Natural killer cell (primary cell): Measurements from ENCODE around the gene EXOC3L1. TPM values are rescaled to one million over a fixed set of nuclear protein-coding genes. Genes with fewer than 3 reads are reported as not detected.

Experiments
- ATAC-seq, 3 donors: fragments of 150-1000 bp in 2 of 3; fragments of 200-7000 bp in 1 of 3; cut with Tn5 transposase; 1 replicate in 1 of 3; 2 replicates in 2 of 3; pipeline ENCODE4 v1.10.0; 2021; ENCODE audit warnings: mild to moderate bottlenecking in 2 of 3, moderate library complexity in 2 of 3
- DNase-seq, 2 donors: peaks; one replicate each; pipeline versions ENCODE4 v3.0.0 to v3.0.0-alpha.2; 2013 to 2021; ENCODE audit warnings: mixed read lengths in 1 of 2
- H3K27ac ChIP-seq: one replicate; pipeline ENCODE4 v1.5.1; 2013; ENCODE audit warnings: mild to moderate bottlenecking, low read length
- H3K27me3 ChIP-seq: one replicate; pipeline ENCODE4 v1.6.1; 2013; ENCODE audit warnings: low read length; ENCODE audit not compliant: control insufficient read depth, insufficient read depth
- H3K36me3 ChIP-seq: one replicate; pipeline ENCODE4 v1.6.1; 2013; ENCODE audit warnings: low read length; ENCODE audit not compliant: control insufficient read depth, insufficient read depth
- H3K4me1 ChIP-seq: one replicate; pipeline ENCODE4 v1.6.1; 2013; ENCODE audit warnings: low read length; ENCODE audit not compliant: control insufficient read depth, insufficient read depth
- H3K4me3 ChIP-seq: one replicate; pipeline ENCODE4 v1.5.1; 2013; ENCODE audit warnings: low read length
- H3K9me3 ChIP-seq: one replicate; pipeline ENCODE4 v1.6.1; 2013; ENCODE audit warnings: low read length; ENCODE audit not compliant: control insufficient read depth, insufficient read depth
- H3K27ac Mint-ChIP-seq, 2 donors: one replicate each; pipeline ENCODE4 v1.8.0; 2022; ENCODE audit warnings: mild to moderate bottlenecking in 2 of 2, mixed read lengths in 2 of 2, moderate library complexity in 1 of 2
- H3K27me3 Mint-ChIP-seq, 2 donors: one replicate each; pipeline ENCODE4 v1.8.0; 2022; ENCODE audit warnings: low read depth in 2 of 2, mixed read lengths in 2 of 2
- H3K36me3 Mint-ChIP-seq: one replicate; pipeline ENCODE4 v1.8.0; 2022; ENCODE audit warnings: mixed read lengths
- H3K4me1 Mint-ChIP-seq, 2 donors: one replicate each; pipeline ENCODE4 v1.8.0; 2022; ENCODE audit warnings: mixed read lengths in 2 of 2
- H3K4me3 Mint-ChIP-seq: one replicate; pipeline ENCODE4 v1.8.0; 2022; ENCODE audit warnings: mild to moderate bottlenecking, moderate library complexity, mixed read lengths
- H3K9me3 Mint-ChIP-seq, 2 donors: one replicate each; pipeline ENCODE4 v1.8.0; 2022; ENCODE audit warnings: mixed read lengths in 2 of 2
- WGBS: methylation state at CpG from one replicate; pipeline ENCODE4 v1.1.7; 2013; ENCODE audit warnings: missing lambda C conversion rate; ENCODE audit not compliant: insufficient coverage; 5-methylcytosine and 5-hydroxymethylcytosine counted together
- intact Hi-C: fragments of 100-400 bp; cut with micrococcal nuclease; formaldehyde crosslinking; loops from one replicate; pipeline ENCODE4 v1.14.2; 2022
- total RNA-seq, 4 donors: library from RNA; stranded (reverse); fragments of 120-200 nt in 1 of 4; gene quantifications; one replicate each; pipeline versions ENCODE4 v1.2.3 to v1.2.4, GENCODE V29; 2013 to 2022
- TF ChIP-seq, protein P1 (sequence below): fragments of 200-600 bp; IDR thresholded peaks from one replicate; pipeline ENCODE4 v1.8.0; 2022; ENCODE audit warnings: antibody characterized with exemption

The EXOC3L1 gene
- total RNA-seq, 3 donors from 2014 or later (not counting 1 experiment from before 2014, with no cell fraction given) = not detected

GRCh38 chr16:67148221-67148620, 41.7 kb downstream of the EXOC3L1 start:
- Histone ChIP-seq H3K27ac (no peak overlapping the region), H3K27me3 (peaks cover 7% of the 10 kb centered on the region), H3K9me3 (no peaks in the 10 kb centered on the region), H3K4me1 (peaks cover 8% of the 10 kb centered on the region), H3K4me3 (no peak overlapping the region), H3K36me3 (peaks cover 34% of the 10 kb centered on the region)
- H3K4me3 Mint-ChIP-seq = no peak overlapping the region
- H3K9me3 Mint-ChIP-seq = no peaks in the 10 kb centered on the region
- TF ChIP-seq, protein P1, sequence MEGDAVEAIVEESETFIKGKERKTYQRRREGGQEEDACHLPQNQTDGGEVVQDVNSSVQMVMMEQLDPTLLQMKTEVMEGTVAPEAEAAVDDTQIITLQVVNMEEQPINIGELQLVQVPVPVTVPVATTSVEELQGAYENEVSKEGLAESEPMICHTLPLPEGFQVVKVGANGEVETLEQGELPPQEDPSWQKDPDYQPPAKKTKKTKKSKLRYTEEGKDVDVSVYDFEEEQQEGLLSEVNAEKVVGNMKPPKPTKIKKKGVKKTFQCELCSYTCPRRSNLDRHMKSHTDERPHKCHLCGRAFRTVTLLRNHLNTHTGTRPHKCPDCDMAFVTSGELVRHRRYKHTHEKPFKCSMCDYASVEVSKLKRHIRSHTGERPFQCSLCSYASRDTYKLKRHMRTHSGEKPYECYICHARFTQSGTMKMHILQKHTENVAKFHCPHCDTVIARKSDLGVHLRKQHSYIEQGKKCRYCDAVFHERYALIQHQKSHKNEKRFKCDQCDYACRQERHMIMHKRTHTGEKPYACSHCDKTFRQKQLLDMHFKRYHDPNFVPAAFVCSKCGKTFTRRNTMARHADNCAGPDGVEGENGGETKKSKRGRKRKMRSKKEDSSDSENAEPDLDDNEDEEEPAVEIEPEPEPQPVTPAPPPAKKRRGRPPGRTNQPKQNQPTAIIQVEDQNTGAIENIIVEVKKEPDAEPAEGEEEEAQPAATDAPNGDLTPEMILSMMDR = no peak
- H3K36me3 Mint-ChIP-seq = no peaks in the 10 kb centered on the region
- WGBS = 95% methylated on average over 2 of the region's 2 CpGs
- DNase-seq (no peak), ATAC-seq (no peak)
- H3K4me1 Mint-ChIP-seq = peaks cover 0 to 13% of the 10 kb centered on the region in 2 donors
- H3K27me3 Mint-ChIP-seq = peaks cover 6 to 17% of the 10 kb centered on the region in 2 donors
- H3K27ac Mint-ChIP-seq = no peak overlapping the region
- intact Hi-C loops = no loop called here

GRCh38 chr16:67147437-67148140, 42.3 kb downstream of the EXOC3L1 start:
- Histone ChIP-seq H3K36me3 (peaks cover 38% of the 10 kb centered on the region), H3K9me3 (no peaks in the 10 kb centered on the region), H3K27me3 (peaks cover 7% of the 10 kb centered on the region), H3K27ac (no peak overlapping the region), H3K4me3 (no peak overlapping the region), H3K4me1 (peaks cover 8% of the 10 kb centered on the region)
- Mint-ChIP-seq H3K27ac (no peak overlapping the region), H3K4me1 (peaks cover 0 to 7% of the 10 kb centered on the region in 2 donors), H3K4me3 (no peak overlapping the region), H3K36me3 (no peaks in the 10 kb centered on the region), H3K9me3 (no peaks in the 10 kb centered on the region), H3K27me3 (peaks cover under 1 to 10% of the 10 kb centered on the region in 2 donors)
- intact Hi-C loops = no loop called here
- TF ChIP-seq, protein P1 = no peak
- ATAC-seq (no peak), DNase-seq (no peak)
- 97% methylated on average over 4 of the region's 4 CpGs for WGBS

DNA sequence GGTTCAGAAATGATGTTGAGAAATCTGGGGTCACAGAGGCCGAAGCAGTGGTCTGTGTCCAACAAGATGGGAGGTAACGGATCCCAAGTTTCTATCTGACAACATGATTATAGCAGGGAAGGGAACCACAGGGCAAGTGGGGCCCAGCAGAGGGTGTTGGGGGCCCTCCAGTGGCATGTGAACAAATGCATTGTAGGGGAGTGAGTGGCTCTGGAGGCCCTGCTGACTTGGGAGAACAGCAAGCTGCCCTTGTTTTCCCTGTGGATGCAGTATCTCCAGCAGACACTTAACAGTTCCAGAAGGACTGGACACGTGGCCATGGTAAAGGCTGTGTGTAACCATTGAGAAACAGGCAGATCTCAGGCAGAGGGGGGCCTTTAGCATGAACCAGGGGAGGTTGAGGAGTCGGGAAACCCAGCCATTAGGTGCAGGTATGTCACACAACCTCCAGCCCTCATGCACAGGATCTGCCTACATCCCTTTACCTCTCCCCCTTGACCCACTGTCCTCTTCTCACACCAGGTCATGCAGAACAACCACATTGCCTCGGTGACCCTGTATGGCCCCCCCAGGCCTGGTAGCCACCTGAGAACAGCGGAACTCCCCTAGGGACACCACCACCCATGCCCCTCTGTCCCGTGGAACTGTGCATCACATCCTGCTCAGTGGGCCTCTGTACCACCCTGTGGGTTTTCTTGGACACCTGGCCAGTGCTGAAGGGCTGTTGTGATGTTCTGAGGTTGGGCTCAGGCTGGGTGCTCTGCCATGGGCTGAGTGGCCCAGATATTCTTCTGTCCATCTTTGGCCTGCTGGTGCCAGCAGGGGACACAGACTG, 43.2 kb downstream of the EXOC3L1 start:
- Mint-ChIP-seq H3K36me3 (no peaks in the 10 kb centered on the region), H3K4me1 (peaks cover 0 to 7% of the 10 kb centered on the region in 2 donors), H3K9me3 (no peaks in the 10 kb centered on the region), H3K27me3 (peaks cover 0 to 10% of the 10 kb centered on the region in 2 donors), H3K4me3 (no peak overlapping the region), H3K27ac (no peak overlapping the region)
- ATAC-seq = no peak
- H3K27ac ChIP-seq = no peak overlapping the region
- intact Hi-C loops = no loop called here
- peaks cover 7% of the 10 kb centered on the region for H3K27me3 ChIP-seq
- H3K9me3 ChIP-seq = no peaks in the 10 kb centered on the region
- no peak for DNase-seq
- peaks cover 8% of the 10 kb centered on the region for H3K4me1 ChIP-seq
- no peak overlapping the region for H3K4me3 ChIP-seq
- TF ChIP-seq, protein P1 = no peak
- 92% methylated on average over 7 of the region's 7 CpGs for WGBS
- H3K36me3 ChIP-seq = peaks cover 46% of the 10 kb centered on the region
